ENCODE measurements around the gene SEM1.

DNA sequence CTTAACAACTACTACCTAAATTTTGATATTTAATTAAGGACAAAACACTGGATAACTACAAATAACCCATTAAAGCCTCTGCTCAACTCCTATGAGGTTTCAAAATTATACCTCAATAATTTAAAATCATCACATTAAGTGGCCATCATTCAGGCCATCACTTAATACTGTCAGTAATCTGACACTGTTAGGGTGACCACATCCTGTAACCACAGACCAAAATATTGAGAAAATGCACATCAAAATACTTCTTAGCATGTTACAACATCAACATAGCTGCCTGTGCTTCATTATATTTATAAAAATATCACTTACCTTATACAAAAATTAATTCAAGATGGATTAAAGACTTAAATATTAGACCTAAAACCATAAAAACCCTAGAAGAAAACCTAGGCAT is 23.3 kb downstream of the SEM1 start:
- no peak for TF ChIP-seq BRCA1 (IDR thresholded peaks at IDR 0.05; ENCODE audit: low read depth, low read length)
- no peak for TF ChIP-seq RBBP5 (IDR thresholded peaks at IDR 0.05; ENCODE audit: borderline replicate concordance, low read depth, low read length)
- no peak for TF ChIP-seq TAF1 (IDR thresholded peaks at IDR 0.05; ENCODE audit: low read depth, low read length)
- no peak for TF ChIP-seq CREB1 (IDR thresholded peaks at IDR 0.05)
